IPS DF 6.9 (cell line): ENCODE measurements around the gene CFAP97D2.
"Not testable (repeated sequence)": the region's sequence is repeated elsewhere in the genome, so short reads cannot be mapped to it uniquely, and the experiment has no call there.

Source experiments
- DNase-seq: peaks from one replicate; pipeline ENCODE4 v3.0.0-alpha.2; 2013; ENCODE audit warnings: low read depth, low spot score
- H3K27ac ChIP-seq: one replicate; pipeline ENCODE4 v1.5.1; 2013; ENCODE audit warnings: low read length, control low read depth
- H3K27me3 ChIP-seq: 2 replicates; pipeline ENCODE4 v1.6.1; 2013; ENCODE audit warnings: mild to moderate bottlenecking, low read length; ENCODE audit not compliant: control insufficient read depth, insufficient read depth
- H3K36me3 ChIP-seq: 2 replicates; pipeline ENCODE4 v1.6.1; 2013; ENCODE audit warnings: low read length; ENCODE audit not compliant: control insufficient read depth, insufficient read depth
- H3K4me1 ChIP-seq: 2 replicates; pipeline ENCODE4 v1.6.1; 2013; ENCODE audit warnings: low read length; ENCODE audit not compliant: control insufficient read depth, insufficient read depth
- H3K4me3 ChIP-seq: 2 replicates; pipeline ENCODE4 v1.5.1; 2013; ENCODE audit warnings: mild to moderate bottlenecking, low read length
- H3K9me3 ChIP-seq: 2 replicates; pipeline ENCODE4 v1.6.1; 2013; ENCODE audit warnings: low read length, inconsistent platforms; ENCODE audit not compliant: control insufficient read depth, insufficient read depth
- WGBS: extraction: QIAGEN DNeasy Blood & Tissue Kit; methylation state at CpG from one replicate; pipeline ENCODE4 v1.1.7; 2013; ENCODE audit warnings: mixed read lengths, missing lambda C conversion rate; ENCODE audit not compliant: insufficient read length, insufficient coverage; 5-methylcytosine and 5-hydroxymethylcytosine counted together

CFAP97D2 gene

GRCh38 chr13:114174529-114174961 lies 4.5 kb upstream of the CFAP97D2 start:
- Histone ChIP-seq H3K4me3 (no peak overlapping the region), H3K36me3 (no peaks in the 10 kb centered on the region), H3K27me3 (no peaks in the 10 kb centered on the region), H3K4me1 (no peaks in the 10 kb centered on the region; the same call in 1 of the 2 replicates), H3K9me3 (no peaks in the 10 kb centered on the region), H3K27ac (no peak overlapping the region)
- DNase-seq: no peak
- no CpG with 5 or more reads among the region's 3 CpGs for WGBS

GRCh38 chr13:114176359-114176902 lies 2.6 kb upstream of the CFAP97D2 start:
- no CpG with 5 or more reads among the region's 14 CpGs for WGBS

GRCh38 chr13:114177245-114178010 lies 1.6 kb upstream of the CFAP97D2 start:
- no peak for DNase-seq
- Histone ChIP-seq H3K9me3 (no peaks in the 10 kb centered on the region), H3K4me3 (no peak overlapping the region), H3K27me3 (no peaks in the 10 kb centered on the region), H3K27ac (no peak overlapping the region), H3K4me1 (no peaks in the 10 kb centered on the region; the same call in 1 of the 2 replicates), H3K36me3 (no peaks in the 10 kb centered on the region)
- no CpG with 5 or more reads among the region's 12 CpGs for WGBS

More at GRCh38 chr13:114176359-114176902, 2.6 kb upstream of the CFAP97D2 start:
- H3K4me1 ChIP-seq, H3K9me3 ChIP-seq, H3K27ac ChIP-seq, H3K36me3 ChIP-seq, H3K4me3 ChIP-seq, DNase-seq, H3K27me3 ChIP-seq: not testable (repeated sequence)

- H3K36me3 ChIP-seq: no peaks in the 10 kb centered on the region
- H3K9me3 ChIP-seq: no peaks in the 10 kb centered on the region
- H3K4me1 ChIP-seq: no peaks in the 10 kb centered on the region
- no peak overlapping the region for H3K4me3 ChIP-seq
- H3K27ac ChIP-seq: no peak overlapping the region
- DNase-seq: no peak
- WGBS: no CpG with 5 or more reads among the region's 15 CpGs
- H3K27me3 ChIP-seq: no peaks in the 10 kb centered on the region
Observed at GRCh38 chr13:114185182-114185971, 6.3 kb downstream of the CFAP97D2 start.

- H3K9me3 ChIP-seq: no peaks in the 10 kb centered on the region
- H3K27me3 ChIP-seq: peaks cover 1% of the 10 kb centered on the region; the same call in 1 of the 2 replicates
- DNase-seq: no peak
- H3K36me3 ChIP-seq: 0 out of 2 replicates have a peak, but pooled peaks cover 2% of the 10 kb centered on the region
- WGBS: no CpG with 5 or more reads among the region's 5 CpGs
- H3K4me1 ChIP-seq: no peaks in the 10 kb centered on the region
- H3K4me3 ChIP-seq: no peak overlapping the region
- no peak overlapping the region for H3K27ac ChIP-seq
Observed at GRCh38 chr13:114194853-114195252, 15.8 kb downstream of the CFAP97D2 start.

- Histone ChIP-seq H3K27me3 (peaks cover 8% of the 10 kb centered on the region; the same call in 1 of the 2 replicates), H3K9me3 (no peaks in the 10 kb centered on the region), H3K27ac (no peak overlapping the region), H3K4me3 (no peak overlapping the region), H3K36me3 (0 out of 2 replicates have a peak, but pooled peaks cover 2% of the 10 kb centered on the region), H3K4me1 (peaks cover 2% of the 10 kb centered on the region; the same call in 1 of the 2 replicates)
- DNase-seq: no peak
- WGBS: no CpG with 5 or more reads among the region's 5 CpGs
Observed at GRCh38 chr13:114196629-114197028, 17.6 kb downstream of the CFAP97D2 start.

- no peak overlapping the region for H3K27ac ChIP-seq
- WGBS: no CpG with 5 or more reads among the region's 47 CpGs
Observed at GRCh38 chr13:114198556-114198955, 19.5 kb downstream of the CFAP97D2 start.

GRCh38 chr13:114199526-114199925 lies 20.5 kb downstream of the CFAP97D2 start:
- not testable (repeated sequence) for DNase-seq, H3K27ac ChIP-seq, H3K27me3 ChIP-seq, H3K4me1 ChIP-seq, H3K36me3 ChIP-seq, H3K4me3 ChIP-seq, H3K9me3 ChIP-seq
- no CpG with 5 or more reads among the region's 75 CpGs for WGBS

More at GRCh38 chr13:114198556-114198955, 19.5 kb downstream of the CFAP97D2 start:
- peaks cover 2% of the 10 kb centered on the region; the same call in 1 of the 2 replicates for H3K4me1 ChIP-seq
- peaks cover 8% of the 10 kb centered on the region; the same call in 1 of the 2 replicates for H3K27me3 ChIP-seq
- peak overlapping the region; percentile 6; the same call in 1 of the 2 replicates for H3K4me3 ChIP-seq
- H3K36me3 ChIP-seq: 0 out of 2 replicates have a peak, but pooled peaks cover 2% of the 10 kb centered on the region
- DNase-seq: no peak
- H3K9me3 ChIP-seq: no peaks in the 10 kb centered on the region

- no peak for DNase-seq
- peaks cover 8% of the 10 kb centered on the region; the same call in 1 of the 2 replicates for H3K27me3 ChIP-seq
- H3K4me3 ChIP-seq: peak overlapping the region; percentile 43
- H3K27ac ChIP-seq: no peak overlapping the region
- peaks cover 2% of the 10 kb centered on the region; the same call in 1 of the 2 replicates for H3K4me1 ChIP-seq
- 0 out of 2 replicates have a peak, but pooled peaks cover 2% of the 10 kb centered on the region for H3K36me3 ChIP-seq
- H3K9me3 ChIP-seq: no peaks in the 10 kb centered on the region
- WGBS: no CpG with 5 or more reads among the region's 42 CpGs
Observed at GRCh38 chr13:114199954-114200353, 20.9 kb downstream of the CFAP97D2 start.

GRCh38 chr13:114200399-114200911 lies 21.4 kb downstream of the CFAP97D2 start:
- DNase-seq: no peak
- Histone ChIP-seq H3K36me3 (0 out of 2 replicates have a peak, but pooled peaks cover 2% of the 10 kb centered on the region), H3K4me3 (no peak overlapping the region), H3K9me3 (no peaks in the 10 kb centered on the region), H3K27me3 (peaks cover 8% of the 10 kb centered on the region; the same call in 1 of the 2 replicates), H3K4me1 (peaks cover 2% of the 10 kb centered on the region; the same call in 1 of the 2 replicates), H3K27ac (no peak overlapping the region)
- WGBS: no CpG with 5 or more reads among the region's 18 CpGs
